AG09309 (cell line): Measurements from ENCODE around the gene TEX2.

Source experiments
- DNase-seq: peaks from one replicate; pipeline ENCODE4 v3.0.0-alpha.2; 2010; ENCODE audit warnings: low read depth
- H3K4me3 ChIP-seq: 2 replicates; pipeline ENCODE4 v1.5.1; 2011; ENCODE audit warnings: mild to moderate bottlenecking, low read depth, low read length, moderate library complexity; ENCODE audit not compliant: control insufficient read depth
- TF ChIP-seq, protein P1 (sequence below): IDR thresholded peaks from 2 replicates; pipeline ENCODE4 v1.5.1; 2011; ENCODE audit warnings: mild to moderate bottlenecking, low read depth, low read length, inconsistent platforms; ENCODE audit not compliant: insufficient read depth, control insufficient read depth; ENCODE audit errors: missing control alignments

TEX2 gene

DNA sequence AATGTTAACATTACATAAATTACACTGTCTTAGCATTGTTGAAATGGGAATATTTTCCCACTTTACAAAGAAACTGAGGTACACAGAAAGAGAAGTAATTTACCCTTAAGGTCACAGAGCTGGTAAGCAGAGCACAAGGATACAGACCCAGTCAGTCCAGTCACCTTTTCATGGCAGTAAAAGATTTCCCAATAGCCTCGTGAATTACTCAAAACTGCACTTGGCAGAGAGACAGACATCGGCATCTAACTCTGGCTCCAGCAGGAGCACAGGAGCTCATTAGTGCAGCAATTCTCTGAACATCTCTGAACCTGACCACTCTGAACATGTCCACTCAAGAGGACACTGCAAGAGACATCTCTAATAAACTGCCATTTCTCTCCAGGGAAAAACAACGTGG is 3.1 kb downstream of the TEX2 start:
- TF ChIP-seq, protein P1, sequence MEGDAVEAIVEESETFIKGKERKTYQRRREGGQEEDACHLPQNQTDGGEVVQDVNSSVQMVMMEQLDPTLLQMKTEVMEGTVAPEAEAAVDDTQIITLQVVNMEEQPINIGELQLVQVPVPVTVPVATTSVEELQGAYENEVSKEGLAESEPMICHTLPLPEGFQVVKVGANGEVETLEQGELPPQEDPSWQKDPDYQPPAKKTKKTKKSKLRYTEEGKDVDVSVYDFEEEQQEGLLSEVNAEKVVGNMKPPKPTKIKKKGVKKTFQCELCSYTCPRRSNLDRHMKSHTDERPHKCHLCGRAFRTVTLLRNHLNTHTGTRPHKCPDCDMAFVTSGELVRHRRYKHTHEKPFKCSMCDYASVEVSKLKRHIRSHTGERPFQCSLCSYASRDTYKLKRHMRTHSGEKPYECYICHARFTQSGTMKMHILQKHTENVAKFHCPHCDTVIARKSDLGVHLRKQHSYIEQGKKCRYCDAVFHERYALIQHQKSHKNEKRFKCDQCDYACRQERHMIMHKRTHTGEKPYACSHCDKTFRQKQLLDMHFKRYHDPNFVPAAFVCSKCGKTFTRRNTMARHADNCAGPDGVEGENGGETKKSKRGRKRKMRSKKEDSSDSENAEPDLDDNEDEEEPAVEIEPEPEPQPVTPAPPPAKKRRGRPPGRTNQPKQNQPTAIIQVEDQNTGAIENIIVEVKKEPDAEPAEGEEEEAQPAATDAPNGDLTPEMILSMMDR = no peak
- no peak overlapping the region for H3K4me3 ChIP-seq
- DNase-seq = peak; percentile 50

DNA sequence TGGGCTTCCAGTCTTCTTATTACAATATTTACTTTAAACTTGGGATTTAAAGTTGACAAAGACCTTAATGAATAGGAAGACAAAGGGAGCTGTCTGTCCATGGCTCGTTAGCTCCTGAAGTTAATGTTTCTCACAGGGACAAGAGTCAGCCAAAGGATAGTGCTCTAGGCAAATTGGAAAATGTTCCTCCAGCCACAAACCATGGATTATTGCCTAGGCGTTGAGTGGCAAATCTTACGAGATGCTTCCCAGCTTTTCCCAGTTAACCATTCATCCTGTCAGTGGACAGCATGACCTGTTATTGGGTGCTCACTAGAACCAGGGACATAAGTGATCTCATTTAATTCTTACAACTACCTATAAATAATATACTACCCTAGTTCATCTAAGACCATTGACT is 3.6 kb downstream of the TEX2 start:
- no peak overlapping the region for H3K4me3 ChIP-seq
- DNase-seq = no peak
- TF ChIP-seq, protein P1 = no peak

DNA sequence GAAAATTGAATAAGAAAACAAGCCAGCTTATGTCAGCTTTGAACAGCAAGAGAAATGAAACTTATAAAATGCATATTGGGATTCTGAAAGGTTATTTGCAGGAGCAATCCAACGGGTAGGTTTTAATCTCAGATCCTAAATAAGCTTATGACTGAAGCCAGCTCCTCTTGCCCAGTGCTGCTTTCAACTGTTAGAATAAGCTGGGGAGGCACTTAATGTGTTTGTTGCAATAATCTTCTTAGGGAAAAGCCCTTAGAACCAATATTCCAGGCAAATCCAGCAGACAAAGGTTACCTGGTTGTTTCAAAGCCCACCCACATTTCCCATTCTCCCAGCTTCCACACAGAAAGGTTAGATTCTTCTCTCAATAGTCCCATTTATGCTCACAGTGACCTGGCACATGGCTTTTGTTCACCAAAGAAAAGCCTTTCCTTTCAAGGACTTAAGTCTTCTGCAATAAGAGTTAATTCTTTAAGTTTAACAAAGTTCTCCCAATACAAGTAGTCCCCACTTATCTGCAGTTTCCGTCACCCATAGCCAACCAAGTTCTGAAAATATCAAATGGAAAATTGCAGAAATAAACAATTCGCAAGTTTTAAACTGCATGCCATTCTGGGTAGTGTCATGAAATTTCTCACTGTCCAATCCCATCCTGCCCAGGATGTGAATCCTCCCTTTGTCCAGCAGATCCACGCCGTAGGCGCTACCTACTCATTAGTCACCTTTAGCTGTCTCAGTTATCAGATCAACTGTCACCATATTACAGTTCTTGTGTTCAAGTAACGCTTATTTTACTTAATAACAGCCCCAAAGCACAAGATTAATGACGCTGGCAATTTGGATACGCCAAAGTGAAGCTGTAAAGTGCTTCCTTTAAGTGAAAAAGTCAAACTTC is 5.9 kb downstream of the TEX2 start:
- TF ChIP-seq, protein P1 = no peak
- no peak for DNase-seq
- H3K4me3 ChIP-seq = no peak overlapping the region

DNA sequence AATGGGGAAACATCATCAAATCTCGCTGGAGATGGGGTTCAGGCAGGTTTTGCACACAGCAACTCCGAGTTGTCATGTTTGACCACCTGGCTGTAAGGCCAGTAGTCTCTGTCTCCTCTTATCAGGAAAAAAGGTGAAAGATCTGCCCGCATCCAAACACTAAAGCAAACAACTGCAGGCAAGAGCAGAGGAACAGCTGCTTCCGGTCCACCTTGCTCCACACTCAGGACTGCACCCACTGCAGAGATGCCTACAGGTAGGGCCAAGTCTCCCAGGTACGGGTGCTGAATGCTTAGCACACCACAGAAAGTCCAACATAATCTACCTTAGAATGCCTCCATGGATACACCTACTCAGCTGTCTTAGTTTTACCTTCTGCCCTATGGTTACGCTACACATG is 7.3 kb downstream of the TEX2 start:
- DNase-seq = no peak
- TF ChIP-seq, protein P1 = no peak

DNA sequence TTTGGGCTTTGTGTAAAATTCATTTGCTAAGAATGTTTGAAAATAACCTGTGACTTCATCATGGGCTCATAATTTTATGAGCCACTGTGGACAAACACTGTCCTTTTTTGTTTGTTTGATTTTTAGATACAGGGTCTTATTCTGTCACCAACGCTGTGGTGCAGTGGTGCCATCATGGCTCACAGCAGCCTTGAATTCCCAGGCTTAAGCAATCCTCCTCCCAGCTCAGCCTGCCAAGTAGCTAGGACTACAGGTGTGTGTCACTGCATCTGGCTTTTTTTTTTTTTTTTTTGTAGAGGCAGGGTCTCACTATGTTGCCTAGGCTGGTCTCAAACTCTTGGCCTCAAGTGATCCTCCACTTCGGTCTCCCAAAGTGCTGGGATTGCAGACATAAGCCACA is 8.3 kb downstream of the TEX2 start:
- TF ChIP-seq, protein P1 = no peak
- H3K4me3 ChIP-seq = no peak overlapping the region
- DNase-seq = no peak

More for the DNA sequence above, 7.3 kb downstream of the TEX2 start:
- H3K4me3 ChIP-seq = no peak overlapping the region

DNA sequence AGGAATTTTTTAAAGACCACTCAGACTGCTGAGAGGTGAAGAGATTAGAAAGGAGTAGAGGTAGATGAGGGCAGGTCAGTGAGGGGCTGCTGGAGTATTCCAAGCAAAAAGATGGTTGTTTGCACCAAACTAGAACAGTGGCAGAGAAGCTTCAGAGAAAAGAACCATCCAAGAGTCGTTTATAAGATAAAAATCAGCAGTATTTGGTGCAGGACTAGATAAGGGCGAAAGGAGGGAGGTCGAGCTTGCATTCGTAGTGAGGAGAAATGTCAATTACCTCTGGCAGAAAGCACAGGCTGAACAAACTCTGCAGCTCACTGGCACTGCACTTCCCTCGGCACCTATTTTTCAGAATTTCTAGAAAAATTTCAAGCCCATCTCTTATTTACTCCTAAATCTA is 9.6 kb downstream of the TEX2 start:
- no peak overlapping the region for H3K4me3 ChIP-seq
- TF ChIP-seq, protein P1 = no peak
- no peak for DNase-seq
